CD4-positive, alpha-beta T cell (primary cell): ENCODE data around the gene SDE2. TPM values are rescaled to one million over a fixed set of nuclear protein-coding genes. Genes with fewer than 3 reads are reported as not detected.

Source experiments
- ATAC-seq: fragments of 200-7000 bp; cut with Tn5 transposase; one replicate; pipeline ENCODE4 v1.10.0; 2022; ENCODE audit warnings: mild to moderate bottlenecking; ENCODE audit not compliant: poor library complexity
- CTCF ChIA-PET: fragments of 350-600 bp; sonication (Branson Sonifier 250); formaldehyde crosslinking; loops from one replicate; lab custom pipeline; 2021; ENCODE audit warnings: antibody characterized with exemption, inconsistent platforms; lab: Charles Lee
- POLR2A ChIA-PET: fragments of 350-600 bp; sonication (Branson Sonifier 250); formaldehyde crosslinking; loops from one replicate; lab custom pipeline; 2021; ENCODE audit warnings: antibody characterized with exemption, inconsistent platforms; lab: Charles Lee
- DNase-seq, 14 experiments: peaks; one replicate each; pipeline ENCODE4 v3.0.0-alpha.2; 2013 to 2020; ENCODE audit warnings: mixed read lengths in 2 of 14
- H3K27ac ChIP-seq, 2 donors: one replicate each; pipeline versions ENCODE4 v1.5.1 to v1.7.0; 2013; ENCODE audit warnings: low read length in 2 of 2, low read depth in 1 of 2, mild to moderate bottlenecking in 1 of 2
- H3K27me3 ChIP-seq, 2 experiments: 1 replicate in 1 of 2; 2 replicates in 1 of 2; pipeline versions ENCODE4 v1.6.1 to v1.7.0; 2013; ENCODE audit warnings: low read length in 2 of 2, control low read depth in 1 of 2, mild to moderate bottlenecking in 1 of 2, moderate library complexity in 1 of 2; ENCODE audit not compliant: insufficient read depth in 2 of 2, control insufficient read depth in 1 of 2
- H3K36me3 ChIP-seq: one replicate; pipeline ENCODE4 v1.6.1; 2013; ENCODE audit warnings: low read length, control low read depth; ENCODE audit not compliant: insufficient read depth
- H3K4me1 ChIP-seq: one replicate; pipeline ENCODE4 v1.6.1; 2013; ENCODE audit warnings: low read length, control low read depth; ENCODE audit not compliant: insufficient read depth
- H3K4me3 ChIP-seq: one replicate; pipeline ENCODE4 v1.5.1; 2013; ENCODE audit warnings: mild to moderate bottlenecking, low read length, moderate library complexity
- H3K9me3 ChIP-seq, 2 experiments: 1 replicate in 1 of 2; 2 replicates in 1 of 2; pipeline versions ENCODE4 v1.6.1 to v1.7.0; 2013; ENCODE audit warnings: low read length in 2 of 2, mild to moderate bottlenecking in 2 of 2, control low read depth in 1 of 2, moderate library complexity in 1 of 2; ENCODE audit not compliant: control insufficient read depth in 1 of 2, insufficient read depth in 1 of 2
- H3K27ac Mint-ChIP-seq: one replicate; pipeline ENCODE4 v1.8.0; 2020; ENCODE audit warnings: mixed read lengths
- H3K27me3 Mint-ChIP-seq: one replicate; pipeline ENCODE4 v1.8.0; 2021; ENCODE audit warnings: mixed read lengths
- H3K36me3 Mint-ChIP-seq: one replicate; pipeline ENCODE4 v1.8.0; 2021; ENCODE audit warnings: low read depth, mixed read lengths
- H3K4me1 Mint-ChIP-seq: one replicate; pipeline ENCODE4 v1.8.0; 2021; ENCODE audit warnings: low read depth, mixed read lengths
- H3K4me3 Mint-ChIP-seq: one replicate; pipeline ENCODE4 v1.8.0; 2020; ENCODE audit warnings: mild to moderate bottlenecking, mixed read lengths
- H3K9me3 Mint-ChIP-seq: one replicate; pipeline ENCODE4 v1.8.0; 2020; ENCODE audit warnings: mixed read lengths
- intact Hi-C, 2 experiments: fragments of 100-400 bp; cut with DNase I in 1 of 2; cut with micrococcal nuclease in 1 of 2; formaldehyde crosslinking; loops; one replicate each; pipeline versions ENCODE4 v1.15.1 to v1.9.0; 2023 to 2025; cut with DNase I, micrococcal nuclease
- total RNA-seq, 174 experiments: library from RNA in 2 of 174; stranded (reverse) in 2 of 174; gene quantifications; one replicate each; pipeline ENCODE4 v1.2.3 and lab custom pipeline; 2021 to 2026
- TF ChIP-seq, protein P1 (sequence below): fragments of 200-600 bp; IDR thresholded peaks from one replicate; pipeline ENCODE4 v1.8.0; 2022; ENCODE audit warnings: antibody characterized with exemption, mild to moderate bottlenecking

The SDE2 gene
- total RNA-seq, 2 experiments from 2014 or later = 48.2 to 49.3 TPM

- DNase-seq (no peak), ATAC-seq (no peak)
- Mint-ChIP-seq H3K36me3 (no peaks in the 10 kb centered on the region), H3K27me3 (peaks cover 5% of the 10 kb centered on the region), H3K4me1 (no peaks in the 10 kb centered on the region), H3K27ac (no peak overlapping the region), H3K9me3 (no peaks in the 10 kb centered on the region), H3K4me3 (no peak overlapping the region)
- TF ChIP-seq, protein P1, sequence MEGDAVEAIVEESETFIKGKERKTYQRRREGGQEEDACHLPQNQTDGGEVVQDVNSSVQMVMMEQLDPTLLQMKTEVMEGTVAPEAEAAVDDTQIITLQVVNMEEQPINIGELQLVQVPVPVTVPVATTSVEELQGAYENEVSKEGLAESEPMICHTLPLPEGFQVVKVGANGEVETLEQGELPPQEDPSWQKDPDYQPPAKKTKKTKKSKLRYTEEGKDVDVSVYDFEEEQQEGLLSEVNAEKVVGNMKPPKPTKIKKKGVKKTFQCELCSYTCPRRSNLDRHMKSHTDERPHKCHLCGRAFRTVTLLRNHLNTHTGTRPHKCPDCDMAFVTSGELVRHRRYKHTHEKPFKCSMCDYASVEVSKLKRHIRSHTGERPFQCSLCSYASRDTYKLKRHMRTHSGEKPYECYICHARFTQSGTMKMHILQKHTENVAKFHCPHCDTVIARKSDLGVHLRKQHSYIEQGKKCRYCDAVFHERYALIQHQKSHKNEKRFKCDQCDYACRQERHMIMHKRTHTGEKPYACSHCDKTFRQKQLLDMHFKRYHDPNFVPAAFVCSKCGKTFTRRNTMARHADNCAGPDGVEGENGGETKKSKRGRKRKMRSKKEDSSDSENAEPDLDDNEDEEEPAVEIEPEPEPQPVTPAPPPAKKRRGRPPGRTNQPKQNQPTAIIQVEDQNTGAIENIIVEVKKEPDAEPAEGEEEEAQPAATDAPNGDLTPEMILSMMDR = no peak
- Histone ChIP-seq H3K9me3 (no peaks in the 10 kb centered on the region), H3K36me3 (no peaks in the 10 kb centered on the region), H3K4me1 (no peaks in the 10 kb centered on the region), H3K4me3 (no peak overlapping the region), H3K27ac (no peak overlapping the region), H3K27me3 (peaks cover 0 to 6% of the 10 kb centered on the region in 2 experiments)
- ChIA-PET CTCF (interaction anchor here (0.6 kb wide), 1 partner anchor 237 kb away, joined by 4 read pairs; no protein-coding TSS in a partner anchor), POLR2A (no interaction called here)
- intact Hi-C loops = no loop called here
Measured at GRCh38 chr1:225954753-225955152, 44.4 kb downstream of the SDE2 start.

DNA sequence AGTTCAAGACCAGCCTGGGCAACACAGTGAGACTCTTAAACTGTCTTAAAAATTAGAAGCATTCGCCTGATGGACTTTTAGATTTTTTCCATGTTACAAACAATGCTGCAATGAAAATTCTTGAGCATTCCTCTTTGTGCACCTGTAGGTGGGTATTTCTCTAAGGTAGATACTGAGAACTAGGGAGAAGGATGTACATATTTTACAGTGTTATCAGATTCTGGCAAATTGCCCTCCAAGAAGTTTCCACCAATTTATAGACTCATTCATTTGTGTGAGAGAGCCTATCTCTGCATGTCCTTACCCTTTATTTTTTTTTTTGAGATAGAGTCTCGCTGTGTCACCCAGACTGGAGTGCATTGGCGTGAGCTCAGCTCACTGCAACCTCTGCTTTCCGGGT lies 45.8 kb downstream of the SDE2 start:
- no peak overlapping the region for H3K4me3 Mint-ChIP-seq

DNA sequence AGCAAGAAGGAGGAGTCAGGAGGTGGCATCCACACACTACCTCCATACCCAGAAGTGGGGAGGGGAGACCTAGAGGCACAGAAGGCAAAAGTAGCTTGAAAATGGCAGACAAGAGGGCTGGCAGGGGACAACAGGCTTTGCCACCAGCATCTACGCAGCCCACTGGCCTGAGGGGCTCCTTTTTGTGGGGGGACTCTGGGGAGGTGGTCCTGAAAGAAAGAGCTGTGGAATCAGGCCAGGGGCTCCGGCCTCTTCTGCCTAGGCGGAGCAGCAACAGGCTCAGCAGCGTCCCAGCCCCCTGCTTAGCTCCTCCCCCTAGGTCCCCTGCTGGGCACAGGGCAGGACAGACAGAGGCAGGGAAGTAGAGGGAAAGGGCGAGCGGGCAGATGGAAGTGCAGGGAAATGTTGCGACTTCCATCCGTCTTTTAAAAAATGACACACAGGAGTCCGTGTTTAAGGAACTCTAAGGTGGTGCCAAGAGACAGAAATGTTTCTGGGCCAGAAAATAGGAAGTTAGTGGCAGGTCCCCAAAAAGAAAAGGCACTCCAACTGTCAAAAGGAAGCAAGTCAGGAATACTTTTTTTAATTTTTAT lies 48.1 kb downstream of the SDE2 start:
- Histone ChIP-seq H3K27ac (no peak overlapping the region), H3K36me3 (no peaks in the 10 kb centered on the region), H3K4me3 (no peak overlapping the region), H3K9me3 (no peaks in the 10 kb centered on the region), H3K27me3 (peaks cover 0 to 6% of the 10 kb centered on the region in 2 experiments), H3K4me1 (no peaks in the 10 kb centered on the region)
- CTCF ChIA-PET = no interaction called here
- ATAC-seq (no peak), DNase-seq (no peak)
- POLR2A ChIA-PET = no interaction called here
- H3K9me3 Mint-ChIP-seq = no peaks in the 10 kb centered on the region
- TF ChIP-seq, protein P1 = no peak
- H3K4me3 Mint-ChIP-seq = no peak overlapping the region
- intact Hi-C loops = no loop called here
- H3K27ac Mint-ChIP-seq = no peak overlapping the region
- no peaks in the 10 kb centered on the region for H3K4me1 Mint-ChIP-seq
- H3K27me3 Mint-ChIP-seq = peaks cover 5% of the 10 kb centered on the region
- no peaks in the 10 kb centered on the region for H3K36me3 Mint-ChIP-seq

More for the DNA sequence above, 45.8 kb downstream of the SDE2 start:
- TF ChIP-seq, protein P1 = no peak
- Histone ChIP-seq H3K4me1 (no peaks in the 10 kb centered on the region), H3K36me3 (no peaks in the 10 kb centered on the region), H3K4me3 (no peak overlapping the region), H3K27me3 (peaks cover 0 to 6% of the 10 kb centered on the region in 2 experiments), H3K9me3 (no peaks in the 10 kb centered on the region), H3K27ac (no peak overlapping the region)
- Mint-ChIP-seq H3K9me3 (no peaks in the 10 kb centered on the region), H3K27ac (no peak overlapping the region), H3K27me3 (peaks cover 5% of the 10 kb centered on the region), H3K4me1 (no peaks in the 10 kb centered on the region), H3K36me3 (no peaks in the 10 kb centered on the region)
- intact Hi-C loops = no loop called here
- CTCF ChIA-PET = no interaction called here
- POLR2A ChIA-PET = no interaction called here
- no peak for ATAC-seq
- no peak for DNase-seq
